HUES6 (cell line): ENCODE results near the gene CRYBA2.

Source experiments
- H3K27ac ChIP-seq: 2 replicates; pipeline ENCODE4 v1.7.0; 2013; ENCODE audit warnings: low read depth, mild to moderate bottlenecking, low read length, inconsistent platforms
- H3K27me3 ChIP-seq: 2 replicates; pipeline ENCODE4 v1.6.1; 2013; ENCODE audit warnings: low read length; ENCODE audit not compliant: control insufficient read depth, insufficient read depth
- H3K36me3 ChIP-seq: 2 replicates; pipeline ENCODE4 v1.6.1; 2013; ENCODE audit warnings: low read length; ENCODE audit not compliant: control insufficient read depth, insufficient read depth
- H3K4me1 ChIP-seq: 2 replicates; pipeline ENCODE4 v1.6.1; 2013; ENCODE audit warnings: low read length; ENCODE audit not compliant: control insufficient read depth, insufficient read depth
- H3K4me3 ChIP-seq: 2 replicates; pipeline ENCODE4 v1.5.1; 2013; ENCODE audit warnings: low read depth, low read length
- H3K9ac ChIP-seq: one replicate; pipeline ENCODE4 v1.6.1; 2013; ENCODE audit warnings: mild to moderate bottlenecking, low read length
- H3K9me3 ChIP-seq: 2 replicates; pipeline ENCODE4 v1.6.1; 2013; ENCODE audit warnings: low read depth, low read length; ENCODE audit not compliant: control insufficient read depth, insufficient read depth

CRYBA2 gene

DNA sequence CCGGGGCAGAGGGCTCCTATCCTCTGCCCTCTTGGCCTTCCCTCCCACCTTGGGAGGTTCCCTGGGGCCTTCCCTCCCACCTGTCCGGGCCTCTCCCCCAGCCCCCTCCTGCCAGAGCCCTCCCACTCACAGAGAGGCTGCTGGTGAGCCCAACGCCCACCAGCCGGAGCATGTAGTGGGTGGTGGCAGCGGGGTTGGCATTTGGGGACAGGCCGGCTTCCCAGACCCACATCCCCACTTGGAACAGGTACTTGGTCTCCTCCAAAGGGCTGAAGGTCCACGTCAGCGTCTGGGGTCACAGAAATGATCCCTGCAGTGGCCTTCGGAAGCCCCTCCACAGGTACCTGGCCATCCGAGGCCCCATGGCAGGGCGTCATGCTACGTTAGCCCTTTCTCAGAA lies 28.8 kb upstream of the CRYBA2 start:
- Histone ChIP-seq H3K27ac (no peak overlapping the region), H3K27me3 (peaks cover 32% of the 10 kb centered on the region; the same call in 1 of the 2 replicates), H3K9me3 (no peaks in the 10 kb centered on the region), H3K36me3 (no peaks in the 10 kb centered on the region), H3K9ac (no peak overlapping the region), H3K4me1 (no peaks in the 10 kb centered on the region), H3K4me3 (no peak overlapping the region)

DNA sequence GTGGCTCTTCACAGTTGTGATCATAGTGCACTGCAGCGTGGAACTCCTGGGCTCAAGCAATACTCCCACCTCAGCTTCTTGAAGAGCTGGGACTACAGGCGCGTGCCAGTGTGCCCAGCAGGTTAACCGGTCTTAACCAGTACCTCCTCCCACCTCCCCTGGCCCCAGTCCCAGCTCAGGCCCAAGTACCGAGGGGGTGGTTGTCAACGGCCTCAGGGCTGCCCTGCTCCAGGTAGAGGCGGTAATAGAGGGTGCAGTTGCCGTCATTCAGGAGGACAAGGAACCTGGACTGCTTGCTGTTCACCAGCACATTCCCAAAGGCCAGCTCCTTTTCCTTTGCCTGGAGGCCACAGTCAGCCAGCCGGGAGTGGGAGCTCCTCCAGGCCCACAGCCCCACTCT lies 28.4 kb upstream of the CRYBA2 start:
- H3K27ac ChIP-seq = no peak overlapping the region
- no peaks in the 10 kb centered on the region for H3K9me3 ChIP-seq
- H3K36me3 ChIP-seq = no peaks in the 10 kb centered on the region
- no peak overlapping the region for H3K4me3 ChIP-seq
- no peaks in the 10 kb centered on the region for H3K4me1 ChIP-seq
- no peak overlapping the region for H3K9ac ChIP-seq
- H3K27me3 ChIP-seq = peaks cover 34% of the 10 kb centered on the region

DNA sequence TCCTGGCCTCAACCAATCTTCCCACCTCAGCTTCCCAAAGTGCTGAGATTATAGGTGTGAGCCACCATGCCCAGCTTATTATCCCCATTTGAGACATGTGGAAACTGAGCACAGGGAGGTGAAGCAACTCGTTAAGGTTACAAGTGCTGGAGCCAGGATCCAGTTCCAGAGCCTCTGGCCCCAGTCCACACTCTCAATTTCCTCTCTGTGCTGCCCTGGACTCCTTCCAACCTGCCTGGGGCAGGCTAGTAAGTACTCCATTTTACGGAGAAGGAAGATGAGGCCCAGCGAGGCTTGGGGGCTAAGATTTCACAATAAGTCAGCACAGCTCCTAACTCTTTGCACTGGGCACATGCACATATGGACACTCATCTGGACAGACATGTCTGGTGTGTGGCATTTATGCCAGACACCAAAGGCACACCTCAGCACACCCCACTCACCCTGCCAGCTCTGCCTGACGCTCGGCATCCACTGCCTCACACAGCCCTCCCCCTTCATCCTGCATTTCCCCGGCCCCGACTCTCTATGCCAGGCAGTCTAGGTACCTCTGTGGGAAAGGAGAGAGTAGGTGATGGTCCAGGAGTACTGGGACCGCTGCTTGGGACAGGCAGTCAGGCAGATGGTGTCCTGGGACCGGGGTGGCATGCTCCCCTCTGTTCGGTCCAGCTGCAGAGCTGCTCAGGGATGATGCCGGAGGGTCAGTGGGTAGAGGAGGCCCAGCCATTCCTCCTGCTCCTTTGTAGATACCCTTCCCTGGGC lies 27.6 kb upstream of the CRYBA2 start:
- Histone ChIP-seq H3K4me1 (no peaks in the 10 kb centered on the region), H3K9ac (no peak overlapping the region), H3K4me3 (no peak overlapping the region), H3K27ac (no peak overlapping the region), H3K9me3 (no peaks in the 10 kb centered on the region), H3K27me3 (peaks cover 35% of the 10 kb centered on the region), H3K36me3 (no peaks in the 10 kb centered on the region)

DNA sequence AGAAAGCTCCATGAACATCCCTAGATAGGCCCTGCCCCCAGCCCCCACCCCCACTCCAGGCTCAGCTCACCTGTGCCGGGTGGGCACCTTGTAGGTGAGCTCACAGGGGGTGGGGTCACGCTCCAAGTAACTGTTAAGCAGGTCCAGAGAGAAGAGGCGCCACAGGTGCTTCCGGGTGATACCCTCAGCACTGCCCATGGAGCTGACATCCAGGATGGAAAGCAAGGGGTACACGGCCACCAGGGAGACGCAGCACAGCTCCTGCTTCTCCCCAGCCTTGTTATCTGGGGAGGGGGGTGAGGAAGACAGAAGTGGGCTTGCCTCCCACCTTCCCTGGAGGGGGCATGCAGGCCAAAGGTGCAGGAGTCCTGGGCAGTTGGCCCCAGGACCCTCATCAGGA lies 26.2 kb upstream of the CRYBA2 start:
- Histone ChIP-seq H3K4me3 (no peak overlapping the region), H3K27me3 (peaks cover 37% of the 10 kb centered on the region), H3K9me3 (no peaks in the 10 kb centered on the region), H3K36me3 (no peaks in the 10 kb centered on the region), H3K9ac (no peak overlapping the region), H3K4me1 (no peaks in the 10 kb centered on the region), H3K27ac (no peak overlapping the region)

DNA sequence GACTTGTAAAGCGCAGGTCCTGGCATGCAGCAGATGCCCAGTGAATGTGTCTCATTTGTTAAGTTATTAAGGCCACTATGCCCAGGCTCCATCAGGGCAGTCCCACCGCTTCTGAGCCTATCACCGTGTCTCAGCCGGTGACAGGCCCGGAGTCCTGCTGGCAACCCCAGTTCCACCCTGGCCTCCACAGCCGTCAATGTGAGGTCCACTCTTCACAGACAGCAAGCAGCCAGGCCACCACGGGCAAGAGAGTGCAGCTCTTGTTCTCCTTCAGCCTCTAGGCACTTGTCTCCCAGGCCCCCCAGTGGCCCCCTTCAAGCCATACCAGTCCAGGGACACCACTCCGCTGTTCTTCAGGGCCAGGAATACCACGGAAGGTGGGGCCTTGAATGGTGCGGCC lies 25.5 kb upstream of the CRYBA2 start:
- H3K27ac ChIP-seq = no peak overlapping the region
- no peak overlapping the region for H3K4me3 ChIP-seq
- peaks cover 45% of the 10 kb centered on the region for H3K27me3 ChIP-seq
- no peak overlapping the region for H3K9ac ChIP-seq
- no peaks in the 10 kb centered on the region for H3K4me1 ChIP-seq
- no peaks in the 10 kb centered on the region for H3K36me3 ChIP-seq
- no peaks in the 10 kb centered on the region for H3K9me3 ChIP-seq

DNA sequence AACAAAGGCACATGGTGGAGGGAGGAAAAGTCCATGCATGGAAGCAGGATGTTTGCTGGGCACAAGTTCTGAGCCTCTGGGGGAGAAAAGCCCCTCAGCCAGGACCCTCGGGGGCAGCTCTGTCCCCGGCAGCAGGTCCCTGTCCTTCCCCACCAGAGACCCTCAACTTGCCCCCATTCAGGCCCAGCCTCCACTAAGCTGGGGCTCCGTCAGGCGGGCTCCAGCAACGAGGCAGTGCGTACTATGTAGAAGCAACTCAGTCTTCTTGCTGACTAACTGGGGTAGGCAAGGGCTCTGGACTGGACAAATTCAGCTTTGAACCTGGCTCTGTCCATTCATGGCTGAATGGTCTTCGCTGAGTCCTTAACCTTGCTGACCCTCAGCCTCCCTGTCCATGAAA lies 25.1 kb upstream of the CRYBA2 start:
- Histone ChIP-seq H3K9me3 (no peaks in the 10 kb centered on the region), H3K4me3 (no peak overlapping the region), H3K36me3 (no peaks in the 10 kb centered on the region), H3K27me3 (peaks cover 49% of the 10 kb centered on the region), H3K4me1 (no peaks in the 10 kb centered on the region), H3K9ac (no peak overlapping the region), H3K27ac (no peak overlapping the region)

DNA sequence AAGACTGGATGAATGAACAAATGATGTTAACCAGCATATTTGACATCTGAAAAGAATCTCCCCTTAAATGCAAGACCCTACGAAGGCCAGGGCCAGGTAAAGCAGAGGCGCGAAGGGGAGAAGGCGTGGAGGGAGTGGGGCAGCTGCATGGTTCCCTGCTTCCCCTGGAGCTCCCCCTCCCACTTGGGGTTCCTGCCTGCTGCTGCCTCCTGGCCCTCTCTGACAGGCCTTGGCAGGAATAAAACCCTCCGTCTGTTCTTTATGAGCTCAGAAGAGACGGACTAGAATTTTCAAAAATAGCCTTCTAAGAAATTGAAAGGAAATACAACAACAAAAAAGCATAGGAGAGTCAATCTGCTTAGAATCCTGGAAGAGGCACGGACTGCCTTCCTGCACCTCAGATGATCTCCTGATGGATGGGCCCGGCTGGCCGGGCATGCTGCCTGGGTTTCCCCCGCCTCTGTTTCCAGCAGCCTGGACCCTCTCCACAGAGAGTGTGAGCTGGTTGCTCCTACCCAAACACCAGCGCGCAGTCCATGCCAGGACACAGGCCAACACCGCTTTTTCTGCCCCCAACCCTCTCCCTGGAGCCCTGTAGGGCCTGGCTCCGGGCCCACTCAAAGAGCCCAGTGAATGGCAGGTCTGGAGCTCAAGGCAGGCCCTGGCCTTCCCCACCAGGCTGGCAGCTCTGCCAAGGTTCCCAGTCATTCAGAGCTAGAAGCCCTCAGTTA lies 24.1 kb upstream of the CRYBA2 start:
- H3K4me1 ChIP-seq = no peaks in the 10 kb centered on the region
- no peaks in the 10 kb centered on the region for H3K36me3 ChIP-seq
- peaks cover 57% of the 10 kb centered on the region for H3K27me3 ChIP-seq
- H3K27ac ChIP-seq = no peak overlapping the region
- no peak overlapping the region for H3K9ac ChIP-seq
- H3K9me3 ChIP-seq = no peaks in the 10 kb centered on the region
- no peak overlapping the region for H3K4me3 ChIP-seq

DNA sequence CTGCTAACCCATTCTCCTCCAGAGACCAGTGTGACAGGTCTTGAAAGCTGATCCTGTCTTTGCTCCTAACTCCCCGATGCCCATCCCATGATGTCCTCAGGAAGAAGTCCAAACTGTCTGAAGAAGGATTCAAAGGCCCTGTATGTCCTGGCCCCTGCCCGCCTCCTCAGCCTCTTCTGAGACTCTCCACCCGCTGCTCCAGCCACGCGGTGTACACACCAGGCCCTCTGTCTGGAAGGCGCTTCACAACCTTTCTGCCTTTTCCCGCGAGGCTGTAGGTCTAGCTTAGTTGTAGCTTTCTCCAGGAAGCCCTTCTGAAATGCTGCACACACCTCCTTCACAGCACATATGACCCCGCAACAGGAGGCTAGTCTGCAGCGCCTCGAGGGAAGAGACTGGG lies 23.5 kb upstream of the CRYBA2 start:
- H3K4me1 ChIP-seq = no peaks in the 10 kb centered on the region
- H3K27me3 ChIP-seq = peaks cover 58% of the 10 kb centered on the region
- no peaks in the 10 kb centered on the region for H3K36me3 ChIP-seq
- no peak overlapping the region for H3K27ac ChIP-seq
- H3K9me3 ChIP-seq = no peaks in the 10 kb centered on the region
- H3K9ac ChIP-seq = no peak overlapping the region
- H3K4me3 ChIP-seq = no peak overlapping the region

DNA sequence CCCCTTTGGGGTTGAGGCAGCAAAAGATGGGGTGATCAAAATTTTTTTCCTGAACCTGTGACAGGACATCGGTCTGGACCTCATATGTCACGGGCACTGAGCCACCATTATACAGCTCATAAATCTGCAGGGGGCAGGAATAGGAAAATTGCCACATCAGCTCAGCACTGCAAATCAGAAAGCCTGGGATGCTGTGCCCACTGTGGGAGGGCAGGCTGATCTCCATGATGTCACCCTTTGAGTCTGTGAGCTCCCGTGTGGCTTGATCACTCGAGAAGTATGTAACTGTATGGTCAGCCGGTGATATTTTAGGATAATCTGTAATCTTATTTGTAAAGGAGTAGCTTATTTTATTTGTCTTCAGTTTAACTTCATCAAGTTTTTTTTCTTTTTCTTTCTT lies 17.7 kb upstream of the CRYBA2 start:
- no peak overlapping the region for H3K27ac ChIP-seq
- H3K9ac ChIP-seq = no peak overlapping the region
- H3K4me3 ChIP-seq = no peak overlapping the region
- no peaks in the 10 kb centered on the region for H3K4me1 ChIP-seq
- H3K27me3 ChIP-seq = peaks cover 80% of the 10 kb centered on the region
- no peaks in the 10 kb centered on the region for H3K36me3 ChIP-seq
- H3K9me3 ChIP-seq = no peaks in the 10 kb centered on the region

DNA sequence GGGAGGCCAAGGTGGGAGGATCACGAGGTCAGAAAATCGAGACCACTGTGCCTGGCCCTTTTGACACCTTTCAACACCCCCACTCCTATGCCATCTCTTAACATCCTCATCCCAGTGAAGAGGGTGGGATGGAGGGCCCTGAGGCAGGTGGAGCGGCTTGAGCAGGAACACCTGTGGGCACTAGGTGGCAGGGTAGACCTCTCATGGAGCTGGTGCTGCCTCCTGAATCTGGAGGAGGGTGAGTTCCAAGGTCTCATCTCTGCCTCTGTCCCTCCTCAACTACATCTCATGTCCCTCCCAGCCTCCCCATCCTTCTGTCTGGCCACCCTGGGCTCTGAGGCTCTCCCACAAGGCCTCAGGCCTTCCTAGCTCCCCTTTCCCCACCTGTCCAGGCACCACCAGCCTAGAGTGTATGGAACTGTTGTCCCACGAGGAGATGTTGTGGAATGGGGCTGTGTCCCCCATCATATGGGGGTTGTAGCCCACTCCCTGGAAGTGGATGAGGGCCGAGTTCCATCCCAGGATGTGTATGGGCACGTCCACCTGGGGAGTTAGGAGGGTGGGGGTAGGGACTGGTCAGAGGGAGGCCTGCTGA lies 17.0 kb upstream of the CRYBA2 start:
- no peaks in the 10 kb centered on the region for H3K36me3 ChIP-seq
- H3K4me1 ChIP-seq = no peaks in the 10 kb centered on the region
- no peak overlapping the region for H3K9ac ChIP-seq
- H3K4me3 ChIP-seq = no peak overlapping the region
- no peaks in the 10 kb centered on the region for H3K9me3 ChIP-seq
- no peak overlapping the region for H3K27ac ChIP-seq
- H3K27me3 ChIP-seq = peaks cover 83% of the 10 kb centered on the region

DNA sequence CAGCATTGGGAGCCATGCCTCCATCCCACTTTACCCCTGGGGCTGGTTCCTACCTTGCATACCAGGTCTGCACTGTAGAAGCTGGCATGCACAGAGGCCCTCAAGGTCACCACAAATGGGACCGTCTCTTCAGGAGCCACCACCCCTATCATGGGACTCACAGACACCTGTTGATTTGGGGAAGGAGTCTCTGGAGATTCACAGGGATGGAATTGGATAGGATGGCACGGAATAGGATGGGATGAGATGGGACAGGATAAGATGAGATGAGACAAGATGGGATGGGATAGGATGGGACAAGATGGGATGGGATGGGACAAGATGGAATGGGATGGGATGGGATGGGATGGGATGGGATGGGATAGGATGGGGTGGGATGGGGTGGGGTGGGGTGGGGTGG lies 16.1 kb upstream of the CRYBA2 start:
- H3K4me3 ChIP-seq = no peak overlapping the region
- H3K9me3 ChIP-seq = no peaks in the 10 kb centered on the region
- no peak overlapping the region for H3K9ac ChIP-seq
- H3K36me3 ChIP-seq = no peaks in the 10 kb centered on the region
- H3K4me1 ChIP-seq = no peaks in the 10 kb centered on the region
- H3K27ac ChIP-seq = no peak overlapping the region
- H3K27me3 ChIP-seq = peaks cover 82% of the 10 kb centered on the region
